K562 (cell line): ENCODE measurements around the gene KCND3.

ENCODE experiments used
- CTCF ChIP-seq, 3 experiments: IDR thresholded peaks in 2 of 3; conservative IDR thresholded peaks in 1 of 3; 2 replicates each; pipeline ENCODE4 v1.5.1; 2011 to 2012; ENCODE audit warnings: low read length in 3 of 3, mild to moderate bottlenecking in 3 of 3, control low read depth in 2 of 3, improper control_type of control experiment in 1 of 3, inconsistent platforms in 1 of 3, low read depth in 1 of 3, mixed read lengths in 1 of 3, moderate library complexity in 1 of 3; ENCODE audit not compliant: insufficient read depth in 2 of 3
- LEF1 ChIP-seq: fragments of 450-650 bp; IDR thresholded peaks from 2 replicates; pipeline ENCODE4 v1.6.1; 2016; ENCODE audit warnings: mild to moderate bottlenecking

DNA sequence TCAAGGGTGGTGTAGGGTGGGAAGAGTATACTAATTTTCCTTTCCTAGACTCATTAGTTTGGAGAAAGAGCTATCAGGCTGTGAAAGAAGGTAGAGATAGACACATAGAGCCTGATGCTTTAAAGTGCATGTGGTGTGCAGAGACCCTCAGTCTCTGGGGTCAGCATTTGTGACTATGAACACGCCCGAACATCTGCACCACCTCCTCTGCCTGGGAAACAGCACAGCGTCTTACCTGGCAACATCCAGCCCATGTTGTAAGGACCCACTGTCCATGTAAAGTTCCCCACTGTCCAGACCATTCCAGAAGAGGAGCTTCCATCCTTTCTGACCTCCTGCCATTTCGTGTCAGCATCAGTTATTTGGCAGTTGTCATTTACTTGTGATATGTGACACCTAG is 83.4 kb downstream of the KCND3 start:
- TF ChIP-seq CTCF (IDR thresholded peaks at IDR 0.05 in 2 of 3, conservative IDR thresholded peaks at IDR 0.05 in 1 of 3; ENCODE audit: insufficient read depth in 2 of 3, low read depth in 1 of 3, low read length in 3 of 3) = no peak
- no peak for TF ChIP-seq LEF1
